ENCODE measurements around the gene SORCS3.
A peak's percentile ranks its signal among the peaks of the same experiment; 100 is the strongest.

SORCS3 gene

DNA sequence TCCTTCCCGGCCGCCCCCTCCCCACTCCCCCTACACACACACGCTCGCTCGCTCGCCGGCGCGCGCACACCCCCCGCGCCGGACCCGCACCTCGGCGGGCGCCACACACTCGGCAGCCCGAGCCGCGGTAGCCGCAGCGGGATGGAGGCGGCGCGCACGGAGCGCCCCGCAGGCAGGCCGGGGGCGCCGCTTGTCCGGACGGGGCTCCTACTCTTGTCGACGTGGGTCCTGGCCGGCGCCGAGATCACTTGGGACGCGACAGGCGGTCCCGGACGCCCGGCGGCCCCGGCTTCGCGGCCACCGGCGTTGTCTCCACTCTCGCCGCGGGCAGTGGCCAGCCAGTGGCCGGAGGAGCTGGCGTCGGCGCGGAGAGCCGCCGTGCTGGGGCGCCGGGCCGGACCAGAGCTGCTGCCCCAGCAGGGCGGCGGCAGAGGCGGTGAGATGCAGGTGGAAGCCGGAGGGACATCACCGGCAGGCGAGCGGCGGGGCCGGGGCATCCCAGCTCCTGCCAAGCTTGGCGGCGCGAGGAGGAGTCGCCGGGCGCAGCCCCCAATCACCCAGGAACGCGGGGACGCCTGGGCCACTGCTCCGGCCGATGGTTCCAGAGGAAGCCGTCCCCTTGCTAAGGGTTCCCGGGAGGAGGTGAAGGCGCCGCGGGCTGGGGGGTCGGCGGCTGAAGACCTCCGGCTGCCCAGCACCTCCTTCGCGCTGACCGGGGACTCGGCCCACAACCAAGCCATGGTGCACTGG lies at the start of gene SORCS3:
SORCS3 (plus strand) TSS at position 104 of the 750 bp plus-strand sequence.
- DNase-seq (ENCODE audit: low read depth) = no peak

DNA sequence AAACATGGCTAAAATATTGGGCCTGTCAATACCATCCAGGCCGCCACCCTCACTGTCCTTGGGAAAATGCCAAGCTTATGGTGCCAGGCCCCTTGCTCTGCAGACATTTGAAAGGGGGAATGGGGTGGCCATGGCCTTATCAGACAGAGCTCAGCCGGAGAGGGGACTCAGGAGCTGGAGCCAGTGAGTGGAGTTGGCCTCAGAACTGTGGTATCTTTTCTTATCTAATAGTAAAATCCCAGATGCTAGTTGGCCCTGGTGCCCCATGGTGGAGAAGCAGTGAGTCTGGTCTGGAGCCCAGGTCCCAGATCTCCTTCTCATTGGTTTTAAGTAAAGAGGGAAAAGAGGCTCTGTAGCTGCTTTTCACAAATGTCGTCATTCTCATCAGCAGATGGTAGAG lies 49.6 kb upstream of the SORCS3 start:
- no peak for DNase-seq (ENCODE audit: low read depth)

DNA sequence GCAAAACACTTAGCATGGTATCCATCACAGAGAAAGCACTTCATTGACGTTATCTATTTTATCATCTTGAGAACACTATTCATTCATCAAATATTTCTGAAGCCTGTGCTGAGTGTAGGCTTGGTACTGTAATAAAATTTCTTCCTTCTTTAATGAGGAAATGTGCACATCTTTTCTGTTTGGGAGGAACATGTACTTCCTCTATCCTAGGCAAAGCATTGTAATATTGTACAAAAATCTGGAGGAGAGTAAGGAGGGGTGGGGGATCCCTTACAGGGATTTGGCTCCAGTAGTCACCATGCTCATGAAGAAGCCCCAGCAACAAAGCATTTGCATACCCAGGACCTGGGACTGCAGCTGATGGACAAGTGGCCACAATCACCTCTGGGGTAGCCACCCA lies 39.9 kb upstream of the SORCS3 start:
- DNase-seq (ENCODE audit: low read depth) = no peak

DNA sequence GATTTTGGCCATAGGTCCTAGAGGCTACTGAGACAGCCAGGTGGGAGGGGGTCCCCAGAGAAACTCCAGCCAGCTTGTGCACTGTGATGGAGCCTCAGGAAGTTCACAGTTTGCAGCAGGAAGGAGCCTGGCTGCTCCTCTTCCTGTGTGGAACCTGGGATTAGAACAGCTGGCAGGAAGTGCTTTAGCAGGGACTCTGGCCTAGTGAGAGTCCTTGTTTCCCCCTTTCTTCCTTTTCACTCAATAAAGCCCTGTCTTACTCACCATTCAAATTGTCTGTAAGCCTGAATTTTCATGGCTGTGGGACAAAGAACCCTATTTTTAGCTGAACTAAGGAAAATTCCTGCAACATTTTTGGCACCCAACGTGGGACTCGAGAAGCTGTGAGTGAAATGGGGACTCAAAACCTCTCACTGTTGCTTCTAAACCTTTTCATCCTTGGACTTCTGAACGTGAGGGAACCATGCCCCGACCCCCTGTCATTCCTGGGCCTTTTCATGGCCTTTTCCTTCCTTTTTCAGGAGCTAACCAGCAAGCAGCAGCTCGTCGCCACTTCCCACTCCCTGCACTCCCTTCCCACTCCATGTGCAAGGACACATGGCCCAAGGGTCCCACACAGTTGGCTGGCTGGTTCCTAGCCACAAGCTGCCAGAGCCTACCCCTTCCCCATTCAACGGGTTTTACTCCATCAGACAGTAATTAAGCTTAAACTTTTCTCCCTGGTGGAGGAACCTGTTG lies 32.8 kb upstream of the SORCS3 start:
- DNase-seq (ENCODE audit: low read depth) = no peak

DNA sequence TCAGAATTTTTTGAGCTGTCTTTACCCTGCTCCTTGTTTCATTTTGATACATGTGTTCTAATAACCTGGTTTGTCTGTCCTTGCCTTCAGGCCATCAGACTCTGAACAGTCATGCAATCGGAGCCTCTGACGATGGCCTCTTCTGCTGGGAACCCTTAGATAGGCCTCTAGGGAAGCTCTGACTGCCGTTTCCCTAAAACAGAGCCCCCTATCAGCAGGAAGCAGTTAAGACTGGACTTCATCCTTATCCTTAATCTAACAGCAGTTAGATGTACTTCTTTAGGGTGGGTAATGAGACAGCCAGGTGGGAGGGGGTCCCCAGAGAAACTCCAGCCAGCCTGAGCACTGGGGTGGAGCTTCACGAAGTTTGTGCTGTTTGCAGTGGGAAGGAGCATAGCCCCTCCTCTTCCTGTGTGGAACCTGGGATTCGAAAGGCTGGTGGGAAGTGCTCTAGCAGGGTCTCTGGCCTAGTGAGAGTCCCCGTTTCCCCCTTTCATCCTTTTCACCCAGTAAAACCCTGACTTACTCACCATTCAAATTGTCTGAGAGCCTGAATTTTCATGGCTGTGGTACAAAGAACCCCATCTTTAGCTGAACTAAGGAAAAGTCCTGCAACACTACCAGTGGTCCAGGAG lies 28.4 kb upstream of the SORCS3 start:
- no peak for DNase-seq (ENCODE audit: low read depth)

DNA sequence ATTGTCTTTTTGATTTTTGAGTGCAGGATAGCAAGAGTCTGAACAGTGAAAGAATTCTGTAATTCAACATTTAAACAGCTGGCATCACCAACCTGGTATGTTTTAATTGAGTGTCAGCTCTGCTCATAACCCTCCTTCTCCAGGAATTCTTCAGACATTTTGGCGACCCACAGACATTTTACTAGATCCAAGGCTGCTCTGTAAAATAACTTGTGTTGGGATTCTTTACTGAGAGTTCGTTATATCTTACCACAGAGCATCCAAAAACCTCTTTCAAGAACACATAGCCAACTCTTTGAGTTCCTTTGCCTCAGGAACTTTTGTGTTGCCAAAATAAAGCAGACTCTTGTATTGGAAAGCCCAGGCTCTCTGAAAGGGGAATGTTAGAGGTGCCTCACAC lies 27.7 kb upstream of the SORCS3 start:
- DNase-seq (ENCODE audit: low read depth) = no peak

DNA sequence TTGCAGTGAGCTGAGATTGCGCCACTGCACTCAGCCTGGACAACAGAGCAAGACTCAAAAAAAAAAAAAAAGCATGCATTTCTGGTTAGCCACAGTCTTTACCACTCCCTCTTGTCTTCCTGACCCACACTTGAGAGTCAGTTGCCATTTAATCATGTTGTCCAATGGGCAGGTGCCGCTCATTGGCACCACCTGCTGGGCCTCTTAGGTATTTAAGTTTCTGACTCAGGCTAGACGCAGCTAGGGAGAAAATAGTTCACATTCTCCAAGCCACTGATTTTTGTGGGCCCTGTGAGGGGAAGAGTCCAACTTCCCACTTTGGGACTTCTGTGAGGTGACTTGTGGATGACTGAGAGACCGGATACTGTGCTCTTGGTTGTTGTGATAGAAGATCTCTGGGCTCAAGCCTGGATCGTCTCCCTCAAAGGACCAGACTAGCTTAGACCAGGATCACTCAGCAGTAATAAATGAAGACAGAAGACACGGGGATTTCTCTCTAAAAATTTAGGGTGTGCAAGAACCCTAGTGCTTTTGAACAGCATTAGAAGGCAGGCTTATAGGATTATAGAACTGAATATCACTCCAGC lies 26.8 kb upstream of the SORCS3 start:
- peak; percentile 35 for DNase-seq (ENCODE audit: low read depth)

DNA sequence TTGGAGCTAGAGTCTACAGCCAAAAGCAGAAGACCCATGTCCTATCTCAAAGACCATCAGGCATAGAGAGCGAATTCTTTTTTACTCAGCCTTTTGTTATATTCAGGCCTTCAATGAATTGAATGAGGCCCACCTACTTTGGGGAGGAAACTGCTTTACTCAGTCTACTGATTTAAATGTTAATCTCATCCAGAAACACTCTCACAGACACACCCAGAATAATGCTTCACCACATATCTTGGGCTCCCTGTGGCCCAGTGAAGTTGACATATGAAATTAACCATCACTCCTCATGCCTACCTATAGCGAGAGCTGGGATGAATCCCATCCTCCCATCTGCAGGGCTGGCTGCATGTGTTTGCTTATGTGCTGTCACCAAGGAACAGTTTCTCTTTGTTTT lies 26.0 kb upstream of the SORCS3 start:
- DNase-seq (ENCODE audit: low read depth) = no peak

DNA sequence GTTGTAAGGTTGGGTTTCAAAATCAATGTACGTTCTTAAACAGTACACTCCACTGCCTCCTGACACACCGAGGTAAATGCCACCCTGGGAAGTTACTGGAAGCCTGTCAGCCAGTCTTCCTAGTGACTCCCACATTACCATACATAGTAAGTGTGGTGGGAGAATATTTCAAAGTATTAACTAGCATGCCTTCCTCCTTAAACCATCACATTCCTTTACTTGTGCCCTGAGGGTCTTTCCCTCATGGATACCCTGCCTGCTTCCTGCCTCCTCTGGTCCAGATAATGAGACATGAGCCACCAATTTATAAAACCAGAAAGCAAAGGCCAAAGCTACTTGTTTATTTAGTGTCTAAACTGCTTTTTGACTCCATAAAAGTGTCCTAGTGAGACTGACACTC lies 23.3 kb upstream of the SORCS3 start:
- DNase-seq (ENCODE audit: low read depth) = no peak

DNA sequence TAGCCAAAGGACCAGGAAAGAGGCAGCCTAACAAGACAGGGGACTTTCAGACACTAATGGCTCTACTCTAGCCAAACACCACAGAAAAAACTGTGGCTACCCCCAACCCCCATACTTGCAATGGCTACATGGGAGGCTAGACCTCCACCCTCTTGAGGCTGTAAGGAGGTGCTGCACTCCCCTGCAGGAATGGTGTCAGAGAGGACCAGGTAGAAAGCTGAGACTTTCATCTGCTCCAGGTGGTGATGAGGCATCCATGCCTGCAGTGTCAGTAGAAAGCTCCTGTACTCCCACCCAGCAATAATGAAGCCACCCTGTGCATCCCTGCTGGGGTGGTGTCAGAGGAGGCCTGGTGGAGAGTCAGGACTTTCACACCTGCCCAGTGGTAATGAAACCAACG lies 18.9 kb upstream of the SORCS3 start:
- DNase-seq (ENCODE audit: low read depth) = no peak

DNA sequence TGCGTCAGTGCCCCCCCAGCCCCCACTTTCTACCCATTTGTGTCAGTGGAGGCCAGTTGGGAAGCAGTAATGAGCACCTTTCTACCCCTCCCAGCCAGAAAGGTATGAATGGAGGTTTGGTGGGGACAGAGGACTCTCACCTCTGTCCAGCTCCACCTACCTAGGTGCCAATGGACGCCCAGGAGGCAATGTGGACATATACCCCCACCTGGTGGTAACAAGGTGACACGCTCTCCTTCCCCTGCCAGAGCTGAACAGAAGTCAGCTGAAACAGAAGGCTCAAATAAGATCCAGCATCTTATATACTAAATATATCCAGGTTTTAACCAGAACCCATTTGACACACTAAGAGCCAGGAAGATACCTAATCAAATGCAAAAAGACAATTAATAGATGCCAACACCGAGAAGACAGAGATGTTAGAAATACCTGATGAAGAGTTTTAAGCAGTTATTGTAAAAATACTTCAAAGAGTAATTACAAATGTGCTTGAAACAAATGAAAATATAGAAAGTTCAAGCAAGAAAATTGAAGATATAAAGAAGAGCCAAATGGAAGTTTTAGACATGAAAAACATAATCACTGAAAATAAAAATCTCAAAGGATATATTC lies 18.4 kb upstream of the SORCS3 start:
- peak; percentile 13 for DNase-seq (ENCODE audit: low read depth)

DNA sequence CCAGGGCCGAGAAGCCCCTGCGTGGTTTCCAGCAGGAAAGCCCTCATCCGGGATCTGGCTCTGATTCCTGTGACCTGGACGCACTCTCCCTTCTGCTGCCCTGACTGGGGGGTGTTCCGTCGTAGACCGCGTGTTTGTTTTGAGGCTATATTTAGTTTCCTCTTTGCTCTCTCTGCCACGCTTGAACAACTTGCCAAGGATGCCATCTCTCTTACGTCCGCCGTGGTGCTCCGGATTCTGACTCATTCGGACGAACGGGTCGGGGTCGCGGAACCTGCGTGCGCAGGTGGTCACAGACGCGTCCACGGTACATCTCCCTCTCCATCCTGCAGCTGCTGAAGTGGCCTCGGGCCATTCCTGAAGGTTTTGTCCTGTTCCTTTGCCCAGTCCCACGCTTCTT lies 10.4 kb upstream of the SORCS3 start:
- DNase-seq (ENCODE audit: low read depth) = no peak

DNA sequence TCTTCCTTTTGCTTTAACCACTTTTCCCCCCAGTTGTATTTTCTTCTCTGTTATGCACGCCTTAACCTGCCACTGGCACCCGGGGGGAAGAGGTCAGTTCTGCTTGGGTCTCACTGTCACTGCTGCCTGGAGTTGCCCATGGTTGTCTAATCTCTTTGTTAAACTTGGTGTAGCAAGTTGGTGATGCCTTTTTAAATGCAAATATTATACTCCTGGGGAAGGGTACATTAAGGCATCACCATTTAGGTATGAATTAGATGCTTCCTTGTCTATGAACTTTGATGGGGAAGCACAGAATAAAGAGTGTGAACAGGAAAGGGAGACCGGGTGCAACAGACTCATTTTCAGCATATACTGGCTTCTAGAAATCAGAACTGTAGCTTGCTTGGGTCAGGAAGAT lies 9.1 kb upstream of the SORCS3 start:
- DNase-seq (ENCODE audit: low read depth) = no peak

DNA sequence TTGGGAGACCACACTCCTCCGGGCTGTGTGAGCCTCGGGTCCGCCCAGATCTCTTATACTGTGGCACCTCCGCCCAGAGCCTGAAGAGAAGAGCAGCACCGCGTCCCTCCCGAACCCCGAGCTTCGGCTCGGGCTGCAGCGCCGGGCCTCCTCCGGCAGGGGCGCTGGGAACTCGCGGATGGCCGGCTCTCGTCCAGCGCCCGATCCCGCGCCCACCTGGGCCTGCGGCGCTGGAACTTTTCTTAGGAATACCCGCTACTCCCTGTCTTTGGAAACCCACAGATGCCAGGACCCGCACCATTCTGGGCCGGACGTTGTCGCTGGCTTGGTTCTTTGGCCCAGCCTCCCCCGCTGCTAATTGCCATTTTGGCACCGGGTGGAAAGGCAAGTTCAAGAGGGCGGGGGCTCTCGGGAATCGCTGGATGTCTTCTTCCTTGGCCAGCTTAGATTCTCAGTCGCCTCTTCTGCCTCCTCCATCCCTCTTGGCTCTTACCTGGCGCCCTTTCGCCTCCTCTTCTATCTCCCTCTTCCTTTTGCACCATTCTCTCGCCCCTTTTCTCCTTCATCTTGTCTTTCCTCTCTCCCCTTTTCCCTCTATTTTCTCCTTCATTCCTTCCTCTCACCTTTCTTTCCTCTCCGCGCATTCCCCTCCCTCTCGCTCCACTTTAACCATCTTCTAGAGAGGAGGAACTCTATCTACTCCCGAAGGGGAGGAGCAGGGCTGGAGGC lies 2.1 kb upstream of the SORCS3 start:
- DNase-seq (ENCODE audit: low read depth) = no peak

DNA sequence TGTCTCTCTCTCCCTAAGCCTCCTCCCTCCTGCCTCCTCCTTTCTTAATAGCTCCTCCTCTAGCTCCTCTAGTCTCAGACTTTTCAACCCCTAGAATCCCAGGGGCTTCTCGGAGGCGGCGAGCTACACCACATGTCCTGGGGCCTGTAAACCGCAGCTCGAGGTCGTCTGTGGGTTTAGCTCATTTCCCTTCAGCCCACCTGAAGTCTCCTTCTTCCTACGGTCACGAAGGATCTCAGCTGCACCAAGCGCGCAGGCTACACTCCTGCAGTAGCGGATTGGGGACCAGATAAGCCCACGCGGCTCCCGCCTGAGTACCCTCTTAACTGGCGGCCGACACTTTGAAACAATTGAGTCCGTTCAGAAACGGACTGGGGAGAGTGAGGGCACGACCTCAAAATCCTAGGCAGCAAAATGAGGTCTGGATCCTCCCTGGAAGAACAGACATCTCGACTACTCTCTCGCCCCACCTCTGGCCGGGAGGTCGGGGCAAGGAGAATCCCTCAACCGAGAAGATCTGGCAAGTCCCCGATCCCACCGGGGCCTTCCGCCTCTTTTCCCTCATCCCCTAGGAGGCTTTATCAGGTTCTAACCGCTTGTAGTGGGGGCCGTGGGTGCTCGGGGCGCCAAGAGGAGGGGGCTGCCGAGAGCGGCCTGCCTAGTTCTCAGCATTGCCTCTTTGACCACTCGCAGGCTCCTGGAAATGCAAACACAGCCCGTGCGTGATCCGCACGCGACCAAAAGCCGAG lies 1.3 kb upstream of the SORCS3 start:
- DNase-seq (ENCODE audit: low read depth) = no peak

DNA sequence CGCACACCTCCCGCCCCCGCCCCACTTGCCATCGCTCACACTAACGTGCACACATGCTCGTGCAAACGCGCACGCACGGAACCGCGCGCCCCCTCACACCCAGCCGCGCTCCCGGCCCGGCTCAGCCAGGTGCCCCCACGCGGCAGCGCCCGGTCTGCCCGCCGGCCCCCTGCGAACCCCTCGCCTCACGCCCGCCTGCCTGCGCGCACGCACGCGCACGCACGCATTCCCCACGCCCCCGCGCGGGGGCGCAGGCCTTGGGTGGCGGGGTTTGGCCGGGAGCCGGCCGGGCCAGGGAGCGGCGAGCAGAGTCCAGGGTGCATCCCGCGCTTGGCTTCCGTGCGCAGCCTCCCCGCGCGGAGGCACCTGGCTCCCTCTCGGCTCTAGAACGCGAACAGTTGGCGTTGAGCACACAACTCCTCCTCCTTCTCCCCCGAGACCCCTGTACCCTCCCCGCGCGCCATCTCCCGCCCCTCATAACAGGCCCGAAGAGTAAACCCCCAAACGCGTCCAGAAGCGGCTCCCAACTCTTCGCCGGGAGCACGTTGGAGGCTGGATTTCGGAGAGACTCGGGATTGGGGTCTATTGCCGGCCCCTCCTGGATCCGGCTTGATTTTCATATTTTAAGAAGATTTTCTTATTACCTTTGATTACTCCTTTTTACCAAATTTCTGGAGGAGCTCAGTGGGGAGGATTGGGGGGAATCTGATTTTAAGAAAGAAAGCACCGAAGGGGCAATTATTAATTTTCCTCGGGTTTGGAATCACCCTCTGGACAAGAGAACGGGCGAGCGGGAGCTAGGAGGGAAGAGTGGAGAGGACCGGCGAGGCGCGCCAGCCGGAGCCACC lies 527 bp upstream of the SORCS3 start:
- DNase-seq (ENCODE audit: low read depth) = no peak

DNA sequence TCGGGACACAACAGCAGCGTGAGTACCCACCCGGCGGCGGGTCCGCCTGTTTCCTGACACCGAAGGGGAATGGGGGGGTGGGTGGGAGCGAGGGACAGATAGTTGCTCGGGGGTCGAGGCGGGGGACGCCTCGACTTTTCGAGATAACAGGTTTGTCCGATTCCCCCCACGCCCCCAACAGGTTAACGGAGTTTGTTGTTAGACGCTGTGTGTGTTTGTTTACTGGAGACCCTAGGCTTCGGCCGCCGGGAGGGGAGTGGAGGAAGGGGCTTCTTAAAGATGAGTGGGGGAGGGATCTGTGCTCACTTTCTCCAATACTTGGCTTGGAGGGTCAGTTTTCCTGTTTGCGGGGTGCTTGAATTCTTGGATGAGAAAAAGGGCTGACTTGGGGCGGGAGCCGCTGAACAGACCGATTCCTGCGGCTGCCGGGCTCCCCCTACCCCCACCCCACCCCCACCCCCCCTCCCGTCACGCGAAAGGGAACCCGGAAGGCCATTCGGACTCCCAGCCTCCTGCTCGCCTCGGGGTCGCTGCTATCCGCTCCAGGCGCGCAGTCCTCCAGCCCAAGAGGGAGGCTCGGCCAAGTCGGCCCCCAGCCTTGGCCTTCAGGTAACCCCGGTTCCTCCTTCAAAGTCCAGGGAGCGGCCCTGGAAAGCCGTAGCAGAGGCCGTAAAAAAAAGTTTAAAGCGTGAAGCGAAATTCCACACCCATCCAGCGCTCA lies 1.0 kb downstream of the SORCS3 start:
- DNase-seq (ENCODE audit: low read depth) = no peak

DNA sequence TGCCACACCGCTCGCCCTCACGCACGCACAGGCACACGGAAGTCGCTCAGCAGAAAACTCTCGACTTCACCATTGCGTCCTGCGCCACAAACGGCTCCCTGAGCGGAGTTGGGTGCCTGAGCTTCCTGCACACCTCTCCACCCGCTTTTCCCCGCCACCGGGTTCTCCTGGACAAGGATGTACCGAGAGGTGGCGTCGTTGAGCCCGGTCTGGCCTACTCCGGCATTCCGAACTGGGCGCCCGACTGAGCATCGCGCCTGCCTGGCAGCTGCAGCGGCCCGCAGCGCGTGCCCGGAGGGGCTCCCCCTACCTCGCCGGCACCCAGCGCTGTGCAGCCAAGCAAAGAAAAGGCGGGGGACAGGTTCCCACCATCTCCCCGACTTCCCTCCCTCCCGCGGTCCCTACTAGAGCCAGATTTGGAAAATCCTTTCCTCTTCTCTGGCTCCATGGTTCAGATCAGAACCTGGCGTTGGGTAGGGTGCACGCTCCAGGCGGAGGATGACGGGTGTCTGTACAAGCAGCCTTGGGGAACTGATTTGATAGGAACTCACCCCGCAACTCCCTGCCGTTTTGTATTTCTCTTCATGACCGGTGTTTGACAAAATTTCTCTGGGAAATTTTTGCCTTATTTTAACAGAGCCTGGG lies 1.7 kb downstream of the SORCS3 start:
- peak; percentile 16 for DNase-seq (ENCODE audit: low read depth)

DNA sequence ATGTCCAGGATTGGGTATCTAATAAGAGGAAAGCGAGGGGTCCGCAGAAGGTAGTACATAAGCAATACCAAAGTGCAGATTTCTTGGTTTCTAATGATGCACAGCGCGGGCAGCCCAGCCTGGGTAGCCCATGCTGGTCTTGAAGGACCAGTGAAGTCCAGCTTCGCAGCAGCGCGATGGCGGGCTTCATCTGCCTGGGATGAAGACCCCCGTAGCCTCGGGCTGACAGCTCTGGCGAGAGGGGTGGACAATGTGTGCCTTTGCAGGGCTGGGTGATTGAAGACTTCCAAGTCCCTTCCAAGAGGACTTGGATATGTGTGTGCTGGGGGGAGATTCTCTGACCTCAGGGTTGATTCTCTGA lies 2.2 kb downstream of the SORCS3 start:
- DNase-seq (ENCODE audit: low read depth) = no peak
